HG02973 (cell line): ENCODE data around the gene WDR91.
A peak's percentile ranks its signal among the peaks of the same experiment; 100 is the strongest.
"Not testable (repeated sequence)": the region's sequence is repeated elsewhere in the genome, so short reads cannot be mapped to it uniquely, and the experiment has no call there.

Experiments used
- ATAC-seq: cut with Tn5 transposase; IDR thresholded peaks from one replicate; pipeline ENCODE4 v1.9.1; 2021; ENCODE audit warnings: moderate library complexity; ENCODE audit not compliant: unreplicated experiment

WDR91 gene

DNA sequence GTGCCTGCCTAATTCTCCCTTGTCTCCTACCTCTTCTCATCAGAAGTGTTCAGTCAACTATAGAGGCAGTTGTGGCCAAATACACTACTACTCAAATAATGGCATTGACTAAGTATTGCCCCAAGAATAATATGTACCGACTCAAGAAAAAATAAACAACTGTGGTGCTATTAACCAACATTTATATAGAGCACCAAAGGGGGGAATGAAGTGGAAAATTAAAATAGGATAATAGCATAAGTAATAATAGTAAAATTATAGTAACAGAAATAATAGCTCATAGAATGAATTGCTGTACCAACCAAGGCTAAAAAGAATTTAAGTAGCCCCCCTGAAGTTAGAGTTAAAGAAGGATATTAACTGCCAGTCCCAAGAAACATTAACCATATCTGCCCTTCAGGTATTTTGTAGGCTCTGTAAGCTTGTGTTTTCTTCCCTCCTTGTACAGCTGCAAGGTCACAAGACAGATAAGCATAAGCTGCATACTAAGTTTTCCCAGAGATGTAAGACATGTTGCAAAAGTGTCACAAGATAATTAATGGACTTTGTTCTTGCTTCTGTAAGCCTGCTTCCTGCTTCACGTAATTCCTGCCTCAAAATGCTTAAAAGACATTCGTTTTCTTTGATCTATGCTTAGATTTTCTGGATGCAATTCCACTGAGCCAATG is 29.9 kb downstream of the WDR91 start:
- no peak for ATAC-seq

DNA sequence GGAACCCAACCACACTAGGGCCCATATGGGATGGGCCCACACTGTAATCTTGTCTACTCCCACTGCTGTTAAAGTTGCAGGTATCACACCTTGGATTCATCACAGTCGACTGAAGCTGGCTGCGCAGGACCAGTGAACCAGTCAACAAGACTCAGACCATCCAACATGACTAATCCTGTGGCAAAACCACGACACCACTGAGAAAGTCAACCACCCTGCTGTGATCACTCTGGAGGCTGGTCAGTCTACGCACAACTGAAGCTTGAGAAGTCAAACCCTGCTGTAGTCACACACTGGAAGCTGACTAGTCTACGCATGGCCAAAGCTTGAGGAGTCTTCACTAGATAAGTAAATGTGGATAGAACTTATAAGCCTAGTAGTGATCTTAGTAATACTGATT is 31.2 kb downstream of the WDR91 start:
- ATAC-seq, result no peak

GRCh38 chr7:135179321-135179925 is 31.9 kb downstream of the WDR91 start:
- no peak for ATAC-seq

- no peak for ATAC-seq
These were observed 33.0 kb downstream of the WDR91 start for GRCh38 chr7:135178364-135178763.

DNA sequence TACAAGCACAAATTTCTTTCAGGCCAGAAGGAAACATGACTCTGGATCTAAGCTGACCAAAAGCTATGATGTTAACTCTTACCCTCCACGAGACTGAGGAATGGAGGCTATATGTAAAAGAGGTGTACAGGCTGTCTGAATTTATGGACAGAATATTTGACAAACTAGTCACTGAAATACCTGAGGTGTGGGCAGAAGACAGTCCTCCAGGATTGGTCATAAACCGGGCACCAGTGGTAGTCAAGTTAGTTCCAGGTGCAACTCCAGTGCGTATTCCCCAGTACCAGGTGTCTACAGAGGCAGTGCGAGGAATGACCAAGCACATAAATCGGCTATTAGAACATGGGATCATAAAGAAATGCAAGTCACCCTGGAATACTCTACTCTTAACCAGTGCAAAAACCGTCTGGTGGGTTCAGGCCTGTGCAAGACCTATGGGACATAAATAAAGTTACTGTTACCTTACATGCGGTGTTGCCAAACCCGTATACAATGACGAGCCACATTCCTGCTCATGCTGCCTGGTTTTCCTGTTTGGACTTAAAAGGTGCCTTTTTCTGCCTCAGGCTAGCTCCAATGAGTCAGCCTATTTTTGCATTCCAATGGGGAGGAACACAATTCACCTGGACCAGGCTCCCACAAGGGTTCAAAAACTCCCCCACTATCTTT is 34.2 kb downstream of the WDR91 start:
- ATAC-seq, result no peak

- no peak for ATAC-seq
These were observed 35.4 kb downstream of the WDR91 start for GRCh38 chr7:135175931-135176330.

DNA sequence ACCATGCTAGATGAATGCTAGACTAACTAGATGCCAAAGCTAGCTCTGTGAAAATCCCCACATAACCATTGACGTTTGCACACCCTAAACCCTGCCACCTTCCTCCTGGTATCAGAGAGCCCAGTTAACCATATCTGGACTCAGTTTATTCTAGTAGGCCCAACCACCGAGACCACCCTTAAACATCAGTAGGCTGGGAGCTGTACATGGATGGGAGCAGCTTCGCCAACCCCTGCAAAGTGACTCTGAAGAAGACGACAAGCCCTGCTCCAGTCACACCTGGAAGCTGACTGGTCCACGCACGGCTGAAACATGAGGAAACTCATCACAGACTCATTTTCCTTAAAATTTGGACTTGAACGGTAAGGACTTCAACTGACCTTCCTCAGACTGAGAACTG is 36.4 kb downstream of the WDR91 start:
- no peak for ATAC-seq

DNA sequence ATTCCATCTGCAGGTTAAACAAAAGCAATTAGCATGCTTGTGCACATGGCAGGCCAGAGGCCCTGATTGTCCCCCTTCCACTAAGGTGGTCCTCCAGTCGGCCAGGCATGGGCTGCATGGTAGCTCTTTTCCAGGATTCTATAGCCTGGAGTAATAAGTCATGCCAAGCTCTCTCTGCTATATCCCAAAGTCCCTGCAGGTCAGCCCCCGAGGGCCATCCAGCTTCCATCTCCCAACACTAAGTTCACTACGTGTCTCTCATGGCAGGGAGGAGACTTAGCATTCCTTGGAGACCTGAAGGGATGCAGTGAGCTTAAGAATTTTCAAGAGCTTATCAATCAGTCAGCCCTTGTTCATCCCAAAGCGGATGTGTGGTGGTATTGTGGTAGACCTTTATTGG is 37.4 kb downstream of the WDR91 start:
- not testable (repeated sequence) for ATAC-seq

DNA sequence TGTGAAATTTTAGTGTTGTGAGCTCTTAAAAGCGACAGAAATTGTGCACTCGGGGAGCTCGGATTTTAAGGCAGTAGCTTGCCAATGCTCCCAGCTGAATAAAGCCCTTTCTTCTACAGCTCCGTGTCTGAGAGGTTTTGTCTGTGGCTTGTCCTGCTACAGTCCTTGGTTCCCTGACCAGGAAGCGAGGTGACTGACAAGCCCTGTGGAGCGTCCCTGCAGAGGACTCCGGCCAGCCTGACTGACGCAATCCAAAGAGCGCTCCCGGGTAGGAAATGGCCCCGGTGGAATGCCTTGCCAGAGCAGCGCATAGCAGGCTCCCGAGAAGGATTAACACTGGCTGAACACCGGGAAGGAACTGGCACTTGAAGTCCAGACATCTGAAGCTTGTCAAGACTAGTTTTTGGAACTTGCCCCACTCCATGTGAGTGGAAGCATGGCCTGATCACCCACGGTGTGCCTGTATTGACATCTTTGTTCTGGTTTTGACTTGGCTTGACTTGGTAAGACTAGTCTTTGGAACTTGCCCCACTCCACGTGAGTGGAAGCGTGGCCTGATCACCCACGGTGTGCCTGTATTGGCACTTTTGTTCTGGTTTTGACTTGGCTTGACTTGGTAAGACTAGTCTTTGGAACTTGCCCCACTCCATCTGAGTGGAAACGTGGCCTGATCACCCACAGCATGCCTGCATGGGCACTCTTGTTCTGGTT is 39.6 kb downstream of the WDR91 start:
- ATAC-seq, result not testable (repeated sequence)

GRCh38 chr7:135170998-135171481 is 40.3 kb downstream of the WDR91 start:
- ATAC-seq, result peak; percentile 21

GRCh38 chr7:135170274-135170997 is 40.9 kb downstream of the WDR91 start, which contains the start of gene CYREN:
CYREN (minus strand) TSS chr7:135170707; CDS start chr7:135168922, 1,785 bp downstream.
- ATAC-seq, result peak; percentile 78

DNA sequence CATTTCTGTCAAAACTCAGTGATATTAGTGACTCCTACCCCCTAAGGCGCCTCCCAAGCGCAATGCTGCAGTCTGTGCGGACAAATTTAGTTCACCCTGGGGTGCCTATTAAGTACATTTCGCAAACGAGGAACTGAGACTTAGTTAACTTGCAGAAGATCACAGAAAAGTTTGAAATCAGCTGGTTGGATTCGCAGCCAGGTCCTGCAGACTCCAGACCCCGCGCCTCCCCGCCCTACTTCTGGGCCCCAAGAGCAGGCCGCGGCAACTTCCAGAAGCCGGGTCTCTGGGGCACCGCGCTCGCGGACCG is 41.4 kb downstream of the WDR91 start:
- ATAC-seq, result peak; percentile 9

DNA sequence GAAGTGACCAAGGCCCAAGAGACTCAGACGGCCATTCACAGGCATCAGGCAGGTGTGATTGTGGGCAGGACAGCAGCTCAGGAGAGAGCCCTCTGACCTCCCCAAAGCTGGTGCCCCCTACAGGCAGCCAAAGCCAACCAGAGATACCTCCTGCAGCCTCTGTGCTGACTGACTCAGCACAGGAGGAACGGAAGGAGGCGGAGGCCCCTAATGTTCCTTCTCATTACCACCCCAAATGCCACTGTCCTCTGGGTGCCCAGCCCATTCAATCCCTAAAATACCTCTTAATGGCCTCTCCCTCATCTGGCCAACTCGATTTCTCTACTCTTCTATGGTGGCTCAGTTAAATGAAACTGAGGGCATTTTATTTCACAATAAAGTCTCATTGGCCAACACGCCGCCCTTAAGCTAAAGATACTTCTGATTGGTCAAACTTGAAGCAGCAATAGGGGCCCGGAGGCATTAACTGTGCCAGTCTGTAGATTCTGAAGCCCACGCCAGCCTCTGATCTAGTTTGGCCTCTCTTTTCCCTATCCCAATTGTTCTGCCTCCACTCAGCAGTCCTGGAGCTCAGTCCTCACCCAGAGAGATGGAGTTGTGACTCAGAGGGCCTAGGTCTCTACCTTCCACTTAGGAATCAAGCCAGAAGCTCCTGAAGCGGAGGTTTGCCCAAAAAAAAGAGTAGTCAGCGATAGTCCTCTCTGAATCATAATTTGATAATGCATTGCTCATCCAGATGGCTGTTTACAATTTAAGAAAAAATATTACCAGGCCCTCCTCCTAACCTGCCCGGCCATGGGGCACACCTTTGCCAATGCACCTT is 42.0 kb downstream of the WDR91 start:
- ATAC-seq, result peak; percentile 39

GRCh38 chr7:135168489-135169140 is 42.7 kb downstream of the WDR91 start:
- no peak for ATAC-seq

DNA sequence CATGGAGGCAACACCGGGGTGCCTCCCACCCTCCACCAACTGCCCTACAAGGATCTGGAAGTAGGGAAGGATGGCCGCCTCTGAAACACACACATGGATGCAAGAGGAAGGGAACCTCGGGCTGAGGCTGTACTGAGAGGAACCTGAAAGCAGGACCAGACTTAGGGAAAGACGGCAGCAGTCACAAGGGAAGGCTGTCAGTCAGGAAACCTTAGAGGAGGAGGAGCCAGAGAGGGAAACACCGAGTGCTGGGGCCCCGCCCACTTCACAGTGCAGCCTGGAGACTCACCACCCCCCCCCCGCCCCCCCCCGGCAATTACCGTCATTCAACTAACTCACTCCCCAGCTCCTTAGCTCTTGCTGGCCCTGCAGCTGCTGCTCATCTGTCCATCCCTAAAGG is 43.3 kb downstream of the WDR91 start:
- ATAC-seq, result no peak

DNA sequence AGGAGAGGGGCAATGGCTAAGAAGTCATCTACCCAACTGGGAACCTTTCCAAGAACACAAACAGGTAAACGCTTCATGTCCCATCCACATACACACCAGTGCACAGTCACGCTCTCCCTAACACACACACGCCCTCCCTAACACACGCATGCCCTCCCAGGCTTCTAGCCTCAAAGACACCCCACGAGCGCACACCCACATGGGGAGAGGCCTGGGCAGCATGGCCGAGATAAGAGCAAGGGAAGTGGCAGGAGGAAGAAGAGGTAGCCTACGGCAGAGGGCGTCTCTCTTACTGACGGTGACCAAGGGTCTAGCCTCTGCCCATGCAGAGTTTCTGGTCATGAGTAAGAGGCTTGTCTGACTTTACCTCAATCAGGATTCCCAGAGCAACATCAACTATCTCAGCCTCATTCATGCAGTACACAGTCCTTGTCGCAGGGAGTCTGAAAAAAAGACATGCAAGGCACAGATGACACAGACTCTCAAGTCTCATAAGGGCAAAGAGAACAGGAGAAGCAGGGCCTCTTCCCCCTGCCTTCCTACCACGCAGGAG is 43.9 kb downstream of the WDR91 start:
- no peak for ATAC-seq

- ATAC-seq, result no peak
These were observed 44.9 kb downstream of the WDR91 start for GRCh38 chr7:135166338-135166990.

DNA sequence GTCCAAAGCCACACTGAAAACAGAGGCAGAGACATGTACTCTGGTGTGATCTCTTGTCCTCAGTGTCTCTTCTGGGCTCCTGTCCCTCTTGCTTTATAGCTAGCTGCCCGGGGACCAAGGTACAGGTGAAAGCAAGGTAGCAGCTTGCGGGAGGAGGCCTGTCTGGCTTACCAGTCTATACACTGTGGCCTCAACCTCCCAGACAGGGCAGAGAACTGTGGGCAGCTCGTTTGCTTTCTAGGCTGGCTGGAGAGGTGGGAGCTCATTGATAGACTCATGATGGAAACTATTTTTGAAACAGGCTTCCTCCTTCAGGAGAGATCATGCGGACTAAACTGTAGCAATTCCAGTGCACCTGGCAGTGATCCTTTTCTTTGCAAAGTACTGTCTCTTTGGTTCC is 45.5 kb downstream of the WDR91 start:
- no peak for ATAC-seq
